Mucosa of stomach (tissue), 1 donor: Measurements from ENCODE around the gene GRIK1.

Source experiments
- H3K27me3 ChIP-seq: one replicate; pipeline ENCODE4 v1.7.0; 2013; ENCODE audit warnings: mild to moderate bottlenecking, low read length; ENCODE audit not compliant: control insufficient read depth, insufficient read depth
- H3K36me3 ChIP-seq: one replicate; pipeline ENCODE4 v1.7.0; 2013; ENCODE audit warnings: low read length; ENCODE audit not compliant: control insufficient read depth, insufficient read depth
- H3K4me1 ChIP-seq: one replicate; pipeline ENCODE4 v1.7.0; 2013; ENCODE audit warnings: mild to moderate bottlenecking, low read length; ENCODE audit not compliant: control insufficient read depth, insufficient read depth
- H3K4me3 ChIP-seq: one replicate; pipeline ENCODE4 v1.7.0; 2013; ENCODE audit warnings: low read length
- H3K9ac ChIP-seq: one replicate; pipeline ENCODE4 v1.7.0; 2013; ENCODE audit warnings: mild to moderate bottlenecking, low read length, moderate library complexity
- H3K9me3 ChIP-seq: one replicate; pipeline ENCODE4 v1.7.0; 2013; ENCODE audit warnings: mild to moderate bottlenecking, low read length, moderate library complexity; ENCODE audit not compliant: control insufficient read depth
- donor health status: Pancreatic carcinoma.

The GRIK1 gene

DNA sequence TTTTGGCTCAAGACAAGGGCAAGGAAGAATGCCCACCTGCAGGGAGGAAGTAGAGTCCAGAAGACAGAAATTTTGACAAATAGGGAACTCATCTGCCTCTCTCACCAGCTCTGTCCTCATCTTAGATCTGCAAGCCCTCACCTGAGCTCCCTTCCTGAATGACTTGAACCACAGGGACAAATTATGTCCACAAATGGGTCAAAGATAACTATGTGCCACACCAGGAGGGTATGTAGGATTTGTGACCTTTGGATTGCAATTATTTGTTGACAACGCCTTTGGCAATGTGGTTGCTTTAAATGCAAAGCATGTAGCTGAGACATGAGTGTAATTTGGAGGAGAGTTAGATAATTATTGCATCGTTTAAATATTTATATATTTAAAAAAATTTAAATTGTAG lies 79.5 kb downstream of the GRIK1 start:
- Histone ChIP-seq H3K9me3 (no peaks in the 10 kb centered on the region), H3K36me3 (no peaks in the 10 kb centered on the region), H3K9ac (no peak overlapping the region), H3K4me3 (no peak overlapping the region), H3K27me3 (no peaks in the 10 kb centered on the region), H3K4me1 (peaks cover 5% of the 10 kb centered on the region)

DNA sequence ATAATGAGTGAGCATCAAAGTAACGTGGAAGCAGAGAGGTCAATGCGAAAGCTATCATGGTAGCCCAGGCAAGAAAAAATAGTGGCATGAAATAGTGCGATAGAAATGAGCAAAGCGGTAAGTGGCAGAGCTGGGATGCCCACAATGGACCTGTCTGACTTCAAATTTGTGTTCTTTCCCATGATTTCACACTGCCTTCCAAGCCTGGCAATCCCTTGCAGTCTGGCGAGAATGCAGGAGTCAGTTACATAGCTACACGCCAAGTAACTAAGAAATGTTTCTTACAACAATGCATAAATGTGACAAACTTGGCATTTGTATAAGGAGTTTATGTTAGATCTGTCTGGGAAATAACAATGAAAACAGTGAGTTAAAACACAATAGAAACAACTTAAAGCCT lies 82.6 kb downstream of the GRIK1 start:
- H3K36me3 ChIP-seq, result no peaks in the 10 kb centered on the region

DNA sequence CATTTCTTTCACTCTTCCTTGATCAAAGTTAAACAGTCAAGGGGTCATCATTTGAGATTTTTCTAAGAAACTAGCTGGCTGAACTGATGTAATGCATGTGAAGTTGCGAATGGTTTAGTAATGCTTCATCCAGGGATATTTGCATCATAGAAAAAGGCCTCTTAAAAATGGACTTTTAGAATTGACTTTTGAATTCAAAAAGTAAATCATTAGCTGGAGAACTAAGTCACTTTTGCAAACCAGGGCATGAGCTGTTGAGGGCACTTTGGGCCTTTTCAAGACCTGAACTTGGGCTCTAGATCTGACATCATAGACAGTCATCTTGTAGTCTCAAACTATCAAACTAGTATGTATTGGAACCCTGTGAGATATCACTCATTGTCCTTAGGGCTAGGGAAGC lies 85.0 kb downstream of the GRIK1 start:
- Histone ChIP-seq H3K4me1 (no peaks in the 10 kb centered on the region), H3K4me3 (no peak overlapping the region), H3K9me3 (no peaks in the 10 kb centered on the region), H3K27me3 (no peaks in the 10 kb centered on the region), H3K9ac (no peak overlapping the region), H3K36me3 (no peaks in the 10 kb centered on the region)

More for the DNA sequence above, 82.6 kb downstream of the GRIK1 start:
- no peaks in the 10 kb centered on the region for H3K9me3 ChIP-seq
- H3K27me3 ChIP-seq, result no peaks in the 10 kb centered on the region
- no peak overlapping the region for H3K9ac ChIP-seq
- peaks cover 5% of the 10 kb centered on the region for H3K4me1 ChIP-seq
- no peak overlapping the region for H3K4me3 ChIP-seq

DNA sequence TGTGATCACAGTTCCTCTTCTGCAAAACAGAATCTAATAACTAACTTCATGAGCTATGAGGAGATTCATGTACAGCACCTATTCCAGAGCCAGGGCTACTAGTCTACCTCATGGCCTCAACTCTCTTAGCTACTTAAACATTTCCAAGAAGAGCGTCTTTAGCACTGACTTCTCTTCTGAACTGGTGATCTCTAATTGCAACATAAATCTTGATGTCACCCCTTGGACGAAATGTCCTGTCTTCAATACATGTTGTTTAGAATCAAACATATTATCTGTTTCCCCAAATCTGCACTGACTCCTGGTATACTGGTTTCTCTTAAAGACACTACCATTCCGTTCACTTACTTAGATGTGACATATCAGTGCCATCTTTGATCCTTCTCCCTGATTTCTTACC lies 88.2 kb downstream of the GRIK1 start:
- no peak overlapping the region for H3K9ac ChIP-seq
- no peaks in the 10 kb centered on the region for H3K36me3 ChIP-seq
- H3K27me3 ChIP-seq, result no peaks in the 10 kb centered on the region
- H3K9me3 ChIP-seq, result no peaks in the 10 kb centered on the region
- no peak overlapping the region for H3K4me3 ChIP-seq
- H3K4me1 ChIP-seq, result no peaks in the 10 kb centered on the region

DNA sequence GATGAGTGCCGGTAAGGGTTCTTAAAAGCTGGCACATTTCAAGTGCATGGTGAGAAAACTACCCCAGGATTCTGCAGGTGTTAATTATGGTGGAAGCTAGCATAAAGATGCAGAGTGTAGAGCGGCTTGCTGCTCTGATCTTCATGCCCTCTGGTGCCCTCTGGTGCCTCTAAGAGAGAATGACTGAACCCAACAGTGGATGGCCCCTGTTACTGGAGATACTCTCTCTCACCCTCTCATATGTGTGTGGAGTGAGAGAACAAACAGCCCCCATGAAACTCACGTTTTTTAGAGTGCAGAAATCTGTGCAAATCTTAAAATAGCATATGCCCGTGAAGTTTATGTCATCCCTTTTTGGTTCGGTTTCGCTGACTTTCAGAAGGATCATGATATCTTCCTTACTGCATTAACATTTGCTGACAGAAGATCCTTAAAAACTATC lies 90.0 kb downstream of the GRIK1 start:
- Histone ChIP-seq H3K36me3 (no peaks in the 10 kb centered on the region), H3K9me3 (no peaks in the 10 kb centered on the region), H3K9ac (no peak overlapping the region), H3K4me1 (no peaks in the 10 kb centered on the region), H3K4me3 (no peak overlapping the region), H3K27me3 (no peaks in the 10 kb centered on the region)

DNA sequence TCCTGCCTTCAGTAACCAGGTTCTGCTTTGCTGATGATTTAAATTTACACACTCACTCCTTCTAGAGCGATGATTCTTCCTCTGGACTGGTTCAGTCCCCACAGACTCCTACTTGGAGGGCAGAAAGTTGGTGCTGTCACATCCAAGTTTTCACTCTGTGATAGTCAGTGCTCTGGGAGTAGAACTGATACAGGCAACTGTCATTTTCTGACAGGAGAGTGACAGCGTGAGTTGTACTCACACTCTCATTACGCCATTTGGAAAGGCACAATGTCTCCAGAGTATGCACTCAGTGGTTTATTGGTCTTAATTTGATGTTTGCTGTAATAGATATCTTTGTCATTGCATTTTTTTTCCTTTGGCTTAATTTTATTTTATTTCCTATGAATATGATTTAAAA lies 96.0 kb downstream of the GRIK1 start:
- Histone ChIP-seq H3K9me3 (no peaks in the 10 kb centered on the region), H3K27me3 (no peaks in the 10 kb centered on the region), H3K9ac (no peak overlapping the region), H3K4me1 (no peaks in the 10 kb centered on the region), H3K36me3 (no peaks in the 10 kb centered on the region), H3K4me3 (no peak overlapping the region)

DNA sequence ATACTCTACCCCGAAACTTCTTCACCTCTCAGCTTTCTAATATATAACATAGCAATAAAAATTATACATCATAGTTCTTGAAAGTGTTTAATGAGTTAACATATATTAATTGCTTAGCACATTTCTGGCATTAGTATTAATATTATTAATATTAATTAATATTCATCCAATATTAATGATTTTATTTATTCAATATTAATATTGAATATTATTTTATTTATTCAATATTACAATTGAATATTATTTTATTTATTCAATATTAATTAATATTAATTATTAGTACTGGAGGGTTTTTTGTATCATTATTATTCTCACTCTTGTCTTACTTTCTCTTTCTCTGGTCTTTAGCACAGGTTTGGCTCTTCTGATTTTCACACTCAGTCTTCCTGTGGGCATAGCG lies 105.2 kb downstream of the GRIK1 start:
- H3K4me1 ChIP-seq, result no peaks in the 10 kb centered on the region
- H3K36me3 ChIP-seq, result no peaks in the 10 kb centered on the region
- no peaks in the 10 kb centered on the region for H3K27me3 ChIP-seq
- no peak overlapping the region for H3K4me3 ChIP-seq
- no peak overlapping the region for H3K9ac ChIP-seq
- no peaks in the 10 kb centered on the region for H3K9me3 ChIP-seq

DNA sequence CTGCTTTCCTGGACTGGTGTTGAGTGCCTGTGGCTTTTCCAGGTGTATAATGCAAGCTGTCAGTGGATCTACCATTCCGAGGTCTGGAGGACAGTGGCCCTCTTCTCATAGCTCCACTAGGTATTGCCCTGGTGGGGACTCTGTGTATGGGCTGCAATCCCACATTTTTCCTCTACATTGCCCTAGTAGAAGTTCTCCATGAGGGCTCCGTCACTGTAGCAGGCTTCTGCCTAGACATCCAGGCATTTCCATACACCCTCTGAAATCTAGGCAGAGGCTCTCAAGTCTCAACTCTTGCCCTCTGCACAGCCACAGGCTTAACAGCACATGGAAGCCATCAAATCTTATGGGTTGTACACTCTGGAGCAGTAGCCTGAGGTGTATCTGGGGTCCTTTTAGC lies 107.6 kb downstream of the GRIK1 start:
- no peaks in the 10 kb centered on the region for H3K36me3 ChIP-seq
- no peaks in the 10 kb centered on the region for H3K27me3 ChIP-seq

DNA sequence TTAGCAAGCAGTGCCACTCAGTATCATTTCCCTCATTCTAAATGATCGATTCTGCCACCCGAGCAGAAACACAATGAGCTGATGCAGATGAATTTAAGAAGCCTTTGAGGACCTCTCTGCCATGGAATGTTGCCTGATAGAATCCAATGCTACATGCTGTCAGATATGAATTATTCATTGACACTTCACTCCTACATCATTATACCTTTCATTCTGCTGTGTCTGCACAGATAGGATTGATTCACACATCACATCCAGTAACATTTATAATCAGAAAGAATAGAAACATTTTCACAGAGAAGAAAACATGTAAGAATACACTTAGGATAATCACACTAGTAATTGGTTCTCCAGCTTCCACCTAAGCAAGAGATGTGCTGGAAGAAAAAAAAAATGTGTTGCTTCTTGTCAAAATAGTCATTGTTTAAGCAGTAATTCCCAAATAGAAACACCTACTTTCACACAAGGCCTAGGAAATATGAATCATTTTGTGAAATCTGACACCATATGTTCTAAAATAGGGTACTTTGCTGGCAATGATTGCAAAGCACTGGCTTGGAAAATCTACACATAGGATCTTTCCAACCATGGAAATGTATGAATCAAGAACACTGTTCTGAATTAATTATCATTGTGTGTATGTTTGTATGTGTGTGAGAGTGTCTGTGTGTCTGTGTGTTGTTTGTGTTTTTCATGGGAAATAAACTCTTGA lies 110.1 kb downstream of the GRIK1 start:
- no peaks in the 10 kb centered on the region for H3K4me1 ChIP-seq
- H3K4me3 ChIP-seq, result no peak overlapping the region
- H3K9me3 ChIP-seq, result no peaks in the 10 kb centered on the region
- H3K36me3 ChIP-seq, result no peaks in the 10 kb centered on the region
- no peak overlapping the region for H3K9ac ChIP-seq
- H3K27me3 ChIP-seq, result no peaks in the 10 kb centered on the region

More for the DNA sequence above, 107.6 kb downstream of the GRIK1 start:
- Histone ChIP-seq H3K9me3 (no peaks in the 10 kb centered on the region), H3K9ac (no peak overlapping the region), H3K4me3 (no peak overlapping the region), H3K4me1 (no peaks in the 10 kb centered on the region)

DNA sequence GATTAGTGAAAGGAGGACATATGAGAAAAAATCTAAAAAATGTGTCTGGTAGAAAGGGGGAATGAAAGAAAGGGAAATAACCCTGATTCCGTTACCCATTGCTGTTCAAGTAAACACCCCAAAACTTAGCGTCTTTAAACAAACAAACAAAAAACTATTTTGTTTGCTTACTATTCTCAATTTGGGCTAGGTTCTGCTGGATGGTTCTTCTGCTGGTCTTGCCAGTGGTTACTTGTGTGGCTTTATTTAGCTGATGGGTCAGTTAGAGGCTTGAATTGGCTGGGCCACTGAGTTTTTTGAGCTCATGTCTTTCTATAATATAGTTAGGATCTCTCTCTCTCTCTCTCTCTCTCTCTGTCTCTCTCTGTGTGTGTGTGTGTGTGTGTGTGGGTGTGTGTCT lies 112.1 kb downstream of the GRIK1 start:
- H3K9me3 ChIP-seq, result no peaks in the 10 kb centered on the region
- H3K36me3 ChIP-seq, result no peaks in the 10 kb centered on the region
- H3K4me3 ChIP-seq, result no peak overlapping the region
- no peak overlapping the region for H3K9ac ChIP-seq
- no peaks in the 10 kb centered on the region for H3K4me1 ChIP-seq
- no peaks in the 10 kb centered on the region for H3K27me3 ChIP-seq

DNA sequence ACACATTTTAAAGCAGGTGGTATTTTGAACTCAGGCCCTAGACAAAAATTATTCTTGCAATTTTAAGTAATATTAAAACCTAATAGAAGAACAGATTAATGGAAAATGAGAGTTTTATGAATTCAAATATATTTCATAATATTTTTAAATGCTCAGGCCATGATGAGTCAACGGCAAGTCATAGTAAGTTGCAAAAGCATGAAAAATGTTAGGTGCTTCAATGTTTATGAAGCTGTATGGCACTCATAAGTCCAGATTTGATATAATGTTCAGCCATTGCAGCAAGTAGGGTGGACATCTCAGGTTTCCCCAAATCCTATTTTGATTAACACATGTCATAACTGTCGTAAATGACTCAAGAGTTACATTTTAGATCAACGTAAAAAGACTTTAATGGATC lies 112.6 kb downstream of the GRIK1 start:
- no peaks in the 10 kb centered on the region for H3K9me3 ChIP-seq
- no peaks in the 10 kb centered on the region for H3K27me3 ChIP-seq
- no peaks in the 10 kb centered on the region for H3K4me1 ChIP-seq
- no peak overlapping the region for H3K4me3 ChIP-seq
- no peaks in the 10 kb centered on the region for H3K36me3 ChIP-seq
- no peak overlapping the region for H3K9ac ChIP-seq

DNA sequence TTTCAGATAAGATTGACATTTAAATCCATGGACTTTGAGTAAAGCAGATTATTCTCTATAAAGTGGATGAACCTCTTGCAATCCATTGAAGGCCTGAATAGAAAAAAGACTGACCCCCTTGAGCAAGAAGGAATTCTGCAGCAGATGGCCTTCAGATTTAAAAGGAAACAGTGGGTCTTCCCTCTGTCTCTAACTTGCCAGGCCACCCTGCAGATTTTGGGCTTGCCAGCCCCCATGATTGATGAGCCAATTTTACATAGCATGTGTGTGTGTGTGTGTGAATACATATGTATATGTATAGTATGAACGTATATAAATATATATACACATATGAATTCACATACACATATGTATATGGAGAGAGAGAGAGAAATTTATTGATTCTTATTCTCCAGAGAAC lies 113.4 kb downstream of the GRIK1 start:
- Histone ChIP-seq H3K9me3 (no peaks in the 10 kb centered on the region), H3K4me3 (no peak overlapping the region), H3K9ac (no peak overlapping the region), H3K27me3 (no peaks in the 10 kb centered on the region), H3K4me1 (no peaks in the 10 kb centered on the region), H3K36me3 (no peaks in the 10 kb centered on the region)

DNA sequence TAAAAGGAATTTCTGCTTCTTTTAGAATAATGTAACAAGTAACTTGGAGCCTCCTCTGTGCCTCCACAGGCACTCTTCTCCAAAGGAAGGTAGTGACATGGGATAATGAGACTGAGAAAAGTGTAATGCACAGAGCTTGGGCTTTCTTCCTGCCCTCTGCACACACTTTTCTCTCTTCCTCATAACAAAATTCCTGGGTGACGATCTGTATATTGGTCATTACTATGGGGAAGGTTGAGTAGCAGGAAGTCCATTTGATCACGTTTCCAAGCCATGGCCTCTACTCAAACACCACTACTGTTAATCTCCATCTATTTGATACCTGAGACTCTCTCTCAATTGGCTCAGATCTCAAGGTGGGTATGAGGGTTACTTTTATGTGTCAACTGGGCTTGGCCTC lies 113.9 kb downstream of the GRIK1 start:
- Histone ChIP-seq H3K4me3 (no peak overlapping the region), H3K4me1 (no peaks in the 10 kb centered on the region), H3K36me3 (no peaks in the 10 kb centered on the region), H3K9me3 (no peaks in the 10 kb centered on the region), H3K27me3 (no peaks in the 10 kb centered on the region), H3K9ac (no peak overlapping the region)
